ENCODE data around the gene CALN1.

- TF ChIP-seq POLR2A (IDR thresholded peaks at IDR 0.05; ENCODE audit: low read depth) = no peak
- TF ChIP-seq CTCF (IDR thresholded peaks at IDR 0.05) = no peak
- TF ChIP-seq POLR2AphosphoS5 (IDR thresholded peaks at IDR 0.05) = no peak
Observed at GRCh38 chr7:71776726-71777125, 635.4 kb downstream of the CALN1 start.
